Left ventricle myocardium inferior (tissue), 1 donor: Measurements from ENCODE around the gene GGA2. TPM values are rescaled to one million over a fixed set of nuclear protein-coding genes. Genes with fewer than 3 reads are reported as not detected.

ENCODE experiments used
- DNase-seq: peaks from one replicate; pipeline ENCODE4 v3.0.0-alpha.2; 2020
- H3K27ac ChIP-seq: fragments of 200-600 bp; replicated peaks from 2 replicates; pipeline ENCODE4 v1.8.0; 2021
- H3K27me3 ChIP-seq: fragments of 200-600 bp; 2 replicates; pipeline ENCODE4 v1.8.0; 2021; ENCODE audit warnings: low read depth
- H3K36me3 ChIP-seq: fragments of 200-600 bp; 2 replicates; pipeline ENCODE4 v1.8.0; 2021
- H3K4me1 ChIP-seq: fragments of 200-600 bp; 2 replicates; pipeline ENCODE4 v1.8.0; 2021
- H3K4me3 ChIP-seq: fragments of 200-600 bp; 2 replicates; pipeline ENCODE4 v1.8.0; 2021; ENCODE audit warnings: mild to moderate bottlenecking, moderate library complexity
- H3K9me3 ChIP-seq: fragments of 200-600 bp; replicated peaks from 2 replicates; pipeline ENCODE4 v1.8.0; 2021
- CTCF ChIP-seq: fragments of 200-600 bp; IDR thresholded peaks from 2 replicates; pipeline ENCODE4 v1.8.0; 2021; ENCODE audit warnings: antibody characterized with exemption, mild to moderate bottlenecking, borderline replicate concordance
- intact Hi-C: fragments of 100-400 bp; cut with micrococcal nuclease; formaldehyde crosslinking; loops from one replicate; pipeline ENCODE4 v1.11.0; 2022
- total RNA-seq: library from RNA; stranded (reverse); fragmentation: NEBNext Ultra II Directional; extraction: Animal tissue kit (Norgen Biotek cat#: 25700); gene quantifications from one replicate; pipeline ENCODE4 v1.2.1, GENCODE V29; 2021
- donor health status: DM: no; HTN: yes; CAD: no; lungs with severe emphysema.

The GGA2 gene
- total RNA-seq, 1 donor from 2014 or later = 59.4 TPM

GRCh38 chr16:23420011-23420410 lies 90.3 kb downstream of the GGA2 start:
- DNase-seq = no peak
- Histone ChIP-seq H3K27ac (no peak overlapping the region), H3K36me3 (peaks cover 55% of the 10 kb centered on the region), H3K4me1 (peaks cover 16% of the 10 kb centered on the region), H3K27me3 (no peaks in the 10 kb centered on the region), H3K9me3 (no peaks in the 10 kb centered on the region), H3K4me3 (no peak overlapping the region)
- intact Hi-C loops = no loop called here
- no peak for TF ChIP-seq CTCF

DNA sequence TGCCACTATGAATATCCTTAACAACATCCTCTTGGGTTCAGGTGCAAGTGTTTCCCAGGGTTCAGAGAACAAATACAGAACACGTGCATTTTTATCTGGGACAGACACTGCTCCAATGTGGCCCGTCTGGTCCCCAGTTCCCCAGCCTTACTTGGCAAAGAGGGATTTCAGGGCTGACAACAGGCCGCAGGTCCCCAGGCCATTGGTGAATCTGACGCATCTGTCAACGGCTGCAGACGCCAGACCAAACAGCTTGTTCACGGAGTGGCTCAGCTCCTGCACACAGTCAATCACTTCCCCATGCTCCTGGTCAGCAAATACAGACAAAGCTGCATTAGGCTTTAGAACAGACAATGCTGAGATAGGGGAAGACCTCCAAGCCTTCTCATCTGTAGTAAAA lies 93.5 kb downstream of the GGA2 start:
- DNase-seq = no peak
- Histone ChIP-seq H3K9me3 (no peaks in the 10 kb centered on the region), H3K36me3 (peaks cover 78% of the 10 kb centered on the region), H3K27me3 (no peaks in the 10 kb centered on the region), H3K27ac (no peak overlapping the region), H3K4me1 (no peaks in the 10 kb centered on the region), H3K4me3 (no peak overlapping the region)
- intact Hi-C loops = no loop called here
- TF ChIP-seq CTCF = no peak

- Histone ChIP-seq H3K27ac (no peak overlapping the region), H3K27me3 (no peaks in the 10 kb centered on the region), H3K36me3 (peaks cover 91% of the 10 kb centered on the region), H3K4me3 (no peak overlapping the region), H3K9me3 (no peaks in the 10 kb centered on the region), H3K4me1 (no peaks in the 10 kb centered on the region)
- intact Hi-C loops = no loop called here
- DNase-seq = no peak
- TF ChIP-seq CTCF = no peak
These were observed 95.6 kb downstream of the GGA2 start for GRCh38 chr16:23414731-23415130.

Other genes with a start within 250 kb of the GGA2 start
- gene SCNN1B, start 208.2 kb downstream of the GGA2 start, total RNA-seq = not detected
- gene COG7, start 57.3 kb downstream of the GGA2 start, total RNA-seq = 11.7 TPM
- 21.1 TPM for gene EARS2, start 46.9 kb upstream of the GGA2 start, total RNA-seq
- gene UBFD1, start 47.2 kb upstream of the GGA2 start, total RNA-seq = 61.4 TPM
- 464 TPM for gene NDUFAB1, start 85.8 kb upstream of the GGA2 start, total RNA-seq
- gene PALB2, start 130.8 kb upstream of the GGA2 start, total RNA-seq = 4.2 TPM
- gene DCTN5, start 131.0 kb upstream of the GGA2 start, total RNA-seq = 40.0 TPM
- gene PLK1, start 168.4 kb upstream of the GGA2 start, total RNA-seq = 1.2 TPM
- gene ERN2, start 202.7 kb upstream of the GGA2 start, total RNA-seq = not detected
- gene CHP2, start 244.5 kb upstream of the GGA2 start, total RNA-seq = not detected